Liver (tissue), 3 donors: ENCODE measurements around the gene COL4A3.

Source experiments
- HNF4A ChIP-seq, 2 donors: conservative IDR thresholded peaks; 2 replicates each; pipeline ENCODE4 v1.6.1; 2016; ENCODE audit warnings: antibody characterized with exemption in 2 of 2, mild to moderate bottlenecking in 2 of 2
- JUND ChIP-seq, 2 donors: IDR thresholded peaks; 2 replicates each; pipeline ENCODE4 v1.6.1; 2016; ENCODE audit warnings: antibody characterized with exemption in 2 of 2
- YY1 ChIP-seq: IDR thresholded peaks from 2 replicates; pipeline ENCODE4 v1.6.1; 2016; ENCODE audit warnings: antibody characterized with exemption, mild to moderate bottlenecking
- TF ChIP-seq, protein P1 (sequence below): fragments of 150-350 bp; IDR thresholded peaks from 2 replicates; pipeline ENCODE4 v1.5.1; 2017; ENCODE audit warnings: improper control_type of control experiment, low read depth, low read length; ENCODE audit not compliant: missing input control
- TF ChIP-seq, protein P2 (sequence below): IDR thresholded peaks from 2 replicates; pipeline ENCODE4 v1.6.1; 2016; ENCODE audit warnings: antibody characterized with exemption, mild to moderate bottlenecking
- TF ChIP-seq, protein P3 (sequence below): IDR thresholded peaks from 2 replicates; pipeline ENCODE4 v1.6.1; 2016; ENCODE audit warnings: antibody characterized with exemption
- TF ChIP-seq, protein P4 (sequence below): IDR thresholded peaks from 2 replicates; pipeline ENCODE4 v1.6.1; 2016; ENCODE audit warnings: antibody characterized with exemption
- donor health status: healthy.
- donor health status: healthy.

DNA sequence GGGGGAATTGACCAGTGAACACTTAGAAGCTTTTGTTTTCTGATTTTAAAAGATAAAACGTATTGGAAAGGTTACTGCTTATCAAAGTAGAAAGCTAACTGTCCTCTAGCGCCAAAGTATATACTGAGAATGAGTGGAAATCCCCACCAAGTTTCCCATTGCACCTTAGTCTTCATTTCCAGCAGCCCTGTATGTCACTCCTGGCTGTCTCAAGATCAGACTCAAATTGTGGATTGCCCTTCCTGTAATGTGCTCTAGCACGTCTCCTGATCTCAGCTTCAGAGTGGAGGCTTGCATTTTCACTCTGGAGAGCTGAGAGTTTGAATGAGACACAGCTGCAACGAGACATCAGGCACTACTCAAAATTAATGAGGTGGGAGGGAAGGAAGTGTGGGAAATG, 187.2 kb downstream of the COL4A3 start:
- TF ChIP-seq, protein P1, sequence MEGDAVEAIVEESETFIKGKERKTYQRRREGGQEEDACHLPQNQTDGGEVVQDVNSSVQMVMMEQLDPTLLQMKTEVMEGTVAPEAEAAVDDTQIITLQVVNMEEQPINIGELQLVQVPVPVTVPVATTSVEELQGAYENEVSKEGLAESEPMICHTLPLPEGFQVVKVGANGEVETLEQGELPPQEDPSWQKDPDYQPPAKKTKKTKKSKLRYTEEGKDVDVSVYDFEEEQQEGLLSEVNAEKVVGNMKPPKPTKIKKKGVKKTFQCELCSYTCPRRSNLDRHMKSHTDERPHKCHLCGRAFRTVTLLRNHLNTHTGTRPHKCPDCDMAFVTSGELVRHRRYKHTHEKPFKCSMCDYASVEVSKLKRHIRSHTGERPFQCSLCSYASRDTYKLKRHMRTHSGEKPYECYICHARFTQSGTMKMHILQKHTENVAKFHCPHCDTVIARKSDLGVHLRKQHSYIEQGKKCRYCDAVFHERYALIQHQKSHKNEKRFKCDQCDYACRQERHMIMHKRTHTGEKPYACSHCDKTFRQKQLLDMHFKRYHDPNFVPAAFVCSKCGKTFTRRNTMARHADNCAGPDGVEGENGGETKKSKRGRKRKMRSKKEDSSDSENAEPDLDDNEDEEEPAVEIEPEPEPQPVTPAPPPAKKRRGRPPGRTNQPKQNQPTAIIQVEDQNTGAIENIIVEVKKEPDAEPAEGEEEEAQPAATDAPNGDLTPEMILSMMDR = no peak
- TF ChIP-seq, protein P2, sequence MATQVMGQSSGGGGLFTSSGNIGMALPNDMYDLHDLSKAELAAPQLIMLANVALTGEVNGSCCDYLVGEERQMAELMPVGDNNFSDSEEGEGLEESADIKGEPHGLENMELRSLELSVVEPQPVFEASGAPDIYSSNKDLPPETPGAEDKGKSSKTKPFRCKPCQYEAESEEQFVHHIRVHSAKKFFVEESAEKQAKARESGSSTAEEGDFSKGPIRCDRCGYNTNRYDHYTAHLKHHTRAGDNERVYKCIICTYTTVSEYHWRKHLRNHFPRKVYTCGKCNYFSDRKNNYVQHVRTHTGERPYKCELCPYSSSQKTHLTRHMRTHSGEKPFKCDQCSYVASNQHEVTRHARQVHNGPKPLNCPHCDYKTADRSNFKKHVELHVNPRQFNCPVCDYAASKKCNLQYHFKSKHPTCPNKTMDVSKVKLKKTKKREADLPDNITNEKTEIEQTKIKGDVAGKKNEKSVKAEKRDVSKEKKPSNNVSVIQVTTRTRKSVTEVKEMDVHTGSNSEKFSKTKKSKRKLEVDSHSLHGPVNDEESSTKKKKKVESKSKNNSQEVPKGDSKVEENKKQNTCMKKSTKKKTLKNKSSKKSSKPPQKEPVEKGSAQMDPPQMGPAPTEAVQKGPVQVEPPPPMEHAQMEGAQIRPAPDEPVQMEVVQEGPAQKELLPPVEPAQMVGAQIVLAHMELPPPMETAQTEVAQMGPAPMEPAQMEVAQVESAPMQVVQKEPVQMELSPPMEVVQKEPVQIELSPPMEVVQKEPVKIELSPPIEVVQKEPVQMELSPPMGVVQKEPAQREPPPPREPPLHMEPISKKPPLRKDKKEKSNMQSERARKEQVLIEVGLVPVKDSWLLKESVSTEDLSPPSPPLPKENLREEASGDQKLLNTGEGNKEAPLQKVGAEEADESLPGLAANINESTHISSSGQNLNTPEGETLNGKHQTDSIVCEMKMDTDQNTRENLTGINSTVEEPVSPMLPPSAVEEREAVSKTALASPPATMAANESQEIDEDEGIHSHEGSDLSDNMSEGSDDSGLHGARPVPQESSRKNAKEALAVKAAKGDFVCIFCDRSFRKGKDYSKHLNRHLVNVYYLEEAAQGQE = no peak
- TF ChIP-seq, protein P3, sequence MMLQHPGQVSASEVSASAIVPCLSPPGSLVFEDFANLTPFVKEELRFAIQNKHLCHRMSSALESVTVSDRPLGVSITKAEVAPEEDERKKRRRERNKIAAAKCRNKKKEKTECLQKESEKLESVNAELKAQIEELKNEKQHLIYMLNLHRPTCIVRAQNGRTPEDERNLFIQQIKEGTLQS = no peak
- TF ChIP-seq HNF4A (conservative IDR thresholded peaks at IDR 0.05) = no peak
- TF ChIP-seq YY1 = no peak
- no peak for TF ChIP-seq JUND (IDR thresholded peaks at IDR 0.05)
- TF ChIP-seq, protein P4, sequence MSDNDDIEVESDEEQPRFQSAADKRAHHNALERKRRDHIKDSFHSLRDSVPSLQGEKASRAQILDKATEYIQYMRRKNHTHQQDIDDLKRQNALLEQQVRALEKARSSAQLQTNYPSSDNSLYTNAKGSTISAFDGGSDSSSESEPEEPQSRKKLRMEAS = no peak
